IMR-90 (cell line): ENCODE measurements around the gene GPX4. TPM values are rescaled to one million over a fixed set of nuclear protein-coding genes. Genes with fewer than 3 reads are reported as not detected.

ENCODE experiments used
- ATAC-seq: fragments of 200-7000 bp; cut with Tn5 transposase; 2 replicates; pipeline ENCODE4 v1.9.1; 2020; ENCODE audit warnings: low read depth, mild to moderate bottlenecking, moderate library complexity
- BruUV-seq: library from RNA; stranded (reverse); fragments of 400-500 nt; replicated peaks from 2 replicates; lab custom pipeline; 2021; lab: Mats Ljungman, UMichigan
- CTCF ChIA-PET: fragments of 300-600 bp; formaldehyde crosslinking; extraction: SDS; loops from one replicate; lab custom pipeline; 2021; ENCODE audit warnings: antibody characterized with exemption; lab: Yijun Ruan, JAX
- POLR2A ChIA-PET: fragments of 300-600 bp; sonication (Branson Sonifier 250); formaldehyde crosslinking; loops from one replicate; lab custom pipeline; 2022; ENCODE audit warnings: antibody characterized with exemption; ENCODE audit not compliant: unreplicated experiment; lab: Charles Lee
- DNase-seq: peaks from one replicate; pipeline ENCODE4 v3.0.0; 2013
- H2AFZ ChIP-seq: replicated peaks from 2 replicates; pipeline ENCODE3; 2013; ENCODE audit warnings: low read length, mild to moderate bottlenecking; ENCODE audit not compliant: poor library complexity
- H2AK5ac ChIP-seq: 2 replicates; pipeline ENCODE4 v1.6.1; 2013; ENCODE audit warnings: low read depth, low read length, inconsistent platforms
- H2AK9ac ChIP-seq: replicated peaks from 2 replicates; pipeline ENCODE3; 2013; ENCODE audit warnings: mild to moderate bottlenecking, low read depth, low read length, moderate library complexity; ENCODE audit not compliant: poor library complexity
- H2BK120ac ChIP-seq: 2 replicates; pipeline ENCODE4 v1.6.1; 2013; ENCODE audit warnings: low read depth, low read length, inconsistent platforms
- H2BK15ac ChIP-seq: 3 replicates; pipeline ENCODE4 v1.6.1; 2013; ENCODE audit warnings: low read depth, low read length, inconsistent platforms
- H2BK20ac ChIP-seq: 2 replicates; pipeline ENCODE4 v1.6.1; 2013; ENCODE audit warnings: low read depth, mild to moderate bottlenecking, inconsistent platforms, low read length, moderate library complexity
- H2BK5ac ChIP-seq: 2 replicates; pipeline ENCODE4 v1.6.1; 2013; ENCODE audit warnings: mild to moderate bottlenecking, low read depth, low read length, inconsistent platforms; ENCODE audit not compliant: poor library complexity, severe bottlenecking
- H3K14ac ChIP-seq: replicated peaks from 2 replicates; pipeline ENCODE4 v1.6.1; 2013; ENCODE audit warnings: low read depth, low read length, inconsistent platforms
- H3K18ac ChIP-seq: 2 replicates; pipeline ENCODE4 v1.6.1; 2013; ENCODE audit warnings: low read depth, low read length, control low read depth
- H3K23ac ChIP-seq: 2 replicates; pipeline ENCODE4 v1.6.1; 2013; ENCODE audit warnings: low read depth, low read length, inconsistent platforms
- H3K27ac ChIP-seq: 2 replicates; pipeline ENCODE4 v1.5.1; 2013; ENCODE audit warnings: mild to moderate bottlenecking, control low read depth, low read length; ENCODE audit not compliant: insufficient read depth
- H3K27me3 ChIP-seq: 2 replicates; pipeline ENCODE4 v1.6.1; 2013; ENCODE audit warnings: low read length; ENCODE audit not compliant: control insufficient read depth, insufficient read depth
- H3K36me3 ChIP-seq: 2 replicates; pipeline ENCODE4 v1.6.1; 2013; ENCODE audit warnings: low read length, mixed read lengths; ENCODE audit not compliant: control insufficient read depth, insufficient read depth
- H3K4ac ChIP-seq: 2 replicates; pipeline ENCODE4 v1.6.1; 2013; ENCODE audit warnings: low read depth, low read length, inconsistent platforms
- H3K4me1 ChIP-seq: 2 replicates; pipeline ENCODE4 v1.6.1; 2013; ENCODE audit warnings: low read length, mixed read lengths; ENCODE audit not compliant: control insufficient read depth, insufficient read depth
- H3K4me2 ChIP-seq: 2 replicates; pipeline ENCODE4 v1.6.1; 2013; ENCODE audit warnings: low read depth, mild to moderate bottlenecking, control low read depth, low read length, moderate library complexity
- H3K4me3 ChIP-seq: 2 replicates; pipeline ENCODE4 v1.5.1; 2013; ENCODE audit warnings: low read depth, mild to moderate bottlenecking, control low read depth, low read length, moderate library complexity; ENCODE audit not compliant: insufficient read depth
- H3K56ac ChIP-seq: 2 replicates; pipeline ENCODE4 v1.6.1; 2013; ENCODE audit warnings: low read length, inconsistent platforms; ENCODE audit not compliant: insufficient read depth; ENCODE audit errors: extremely low read depth
- H3K79me1 ChIP-seq, 2 experiments: 2 replicates each; pipeline ENCODE4 v1.6.1; 2013; ENCODE audit warnings: low read length in 2 of 2, inconsistent platforms in 1 of 2, low read depth in 1 of 2
- H3K9ac ChIP-seq: 2 replicates; pipeline ENCODE4 v1.6.1; 2013; ENCODE audit warnings: low read depth, low read length, control low read depth
- H3K9me1 ChIP-seq: 2 replicates; pipeline ENCODE4 v1.6.1; 2013; ENCODE audit warnings: low read length, inconsistent platforms; ENCODE audit not compliant: insufficient read depth
- H3K9me3 ChIP-seq: 2 replicates; pipeline ENCODE4 v1.6.1; 2013; ENCODE audit warnings: low read length; ENCODE audit not compliant: control insufficient read depth, insufficient read depth
- H4K20me1 ChIP-seq: 2 replicates; pipeline ENCODE4 v1.6.1; 2013; ENCODE audit warnings: low read length, inconsistent platforms; ENCODE audit not compliant: insufficient read depth
- H4K5ac ChIP-seq: 2 replicates; pipeline ENCODE4 v1.6.1; 2013; ENCODE audit warnings: mild to moderate bottlenecking, low read depth, low read length, control low read depth
- H4K8ac ChIP-seq, 2 experiments: 2 replicates each; pipeline ENCODE4 v1.6.1; 2013; ENCODE audit warnings: low read depth in 2 of 2, low read length in 2 of 2, control low read depth in 1 of 2, inconsistent platforms in 1 of 2
- H4K91ac ChIP-seq: 2 replicates; pipeline ENCODE4 v1.6.1; 2013; ENCODE audit warnings: low read depth, low read length, inconsistent platforms; ENCODE audit not compliant: insufficient read depth
- CEBPB ChIP-seq: IDR thresholded peaks from 2 replicates; pipeline ENCODE4 v1.6.1; 2012; ENCODE audit warnings: low read depth, low read length, improper control_type of control experiment
- CHD1 ChIP-seq: IDR thresholded peaks from 2 replicates; pipeline ENCODE4 v1.6.1; 2012; ENCODE audit warnings: low read depth, low read length, improper control_type of control experiment
- CTCF ChIP-seq: conservative IDR thresholded peaks from 2 replicates; pipeline ENCODE4 v1.5.1; 2012; ENCODE audit warnings: mild to moderate bottlenecking, low read depth, low read length, improper control_type of control experiment
- ELK1 ChIP-seq: fragments of 150-350 bp; IDR thresholded peaks from 2 replicates; pipeline ENCODE4 v1.6.1; 2016; ENCODE audit warnings: low read depth, mild to moderate bottlenecking, low read length, moderate library complexity, borderline replicate concordance
- MAFK ChIP-seq: IDR thresholded peaks from 2 replicates; pipeline ENCODE4 v1.6.1; 2012; ENCODE audit warnings: low read depth, low read length, improper control_type of control experiment
- MAZ ChIP-seq: IDR thresholded peaks from 2 replicates; pipeline ENCODE4 v1.6.1; 2012; ENCODE audit warnings: low read depth, mild to moderate bottlenecking, low read length, improper control_type of control experiment, moderate library complexity, borderline replicate concordance
- MXI1 ChIP-seq: IDR thresholded peaks from 2 replicates; pipeline ENCODE4 v1.6.1; 2012; ENCODE audit warnings: low read depth, mild to moderate bottlenecking, low read length, moderate library complexity, borderline replicate concordance
- NFE2L2 ChIP-seq: fragments of 150-350 bp; IDR thresholded peaks from 2 replicates; pipeline ENCODE4 v1.6.1; 2016; ENCODE audit warnings: low read depth, mild to moderate bottlenecking, low read length
- POLR2A ChIP-seq: IDR thresholded peaks from 2 replicates; pipeline ENCODE4 v1.6.1; 2012; ENCODE audit warnings: mild to moderate bottlenecking, low read depth, low read length
- RCOR1 ChIP-seq: IDR thresholded peaks from 2 replicates; pipeline ENCODE4 v1.6.1; 2012; ENCODE audit warnings: mild to moderate bottlenecking, low read length, improper control_type of control experiment; ENCODE audit not compliant: insufficient replicate concordance
- RFX5 ChIP-seq: IDR thresholded peaks from 2 replicates; pipeline ENCODE4 v1.8.0; 2012; ENCODE audit warnings: low read depth, mild to moderate bottlenecking, low read length, moderate library complexity
- SMC3 ChIP-seq: fragments of 150-350 bp; IDR thresholded peaks from 2 replicates; pipeline ENCODE4 v1.6.1; 2016; ENCODE audit warnings: low read depth, mild to moderate bottlenecking, antibody characterized with exemption, low read length, moderate library complexity
- USF2 ChIP-seq: fragments of 150-350 bp; IDR thresholded peaks from 2 replicates; pipeline ENCODE4 v1.6.1; 2017; ENCODE audit warnings: mild to moderate bottlenecking, antibody characterized with exemption, low read length, low read depth
- WGBS, 2 experiments: methylation state at CpG; one replicate each; pipeline versions ENCODE4 v1.1.5 to v1.1.7; 2013; ENCODE audit warnings: missing lambda C conversion rate in 2 of 2; ENCODE audit not compliant: insufficient read length in 1 of 2; ENCODE audit errors: extremely low coverage in 2 of 2; 5-methylcytosine and 5-hydroxymethylcytosine counted together
- dilution Hi-C: fragments of 300-500 bp; cut with HindIII; formaldehyde crosslinking; loops from one replicate; pipeline ENCODE4 v1.14.3; 2018; ENCODE audit warnings: low sequenced_read_pairs; ENCODE audit not compliant: unreplicated experiment
- in situ Hi-C: fragments of 300-500 bp; cut with MboI; formaldehyde crosslinking; loops from 3 replicates; pipeline ENCODE4 v1.14.3; 2019; ENCODE audit warnings: low sequenced_read_pairs, inconsistent platforms, mixed read lengths
- intact Hi-C: fragments of 100-400 bp; cut with micrococcal nuclease; formaldehyde crosslinking; loops from 2 replicates; pipeline ENCODE4 v1.10.0; 2022
- polyA plus RNA-seq, 3 experiments: library from polyadenylated mRNA; depleted of rRNA; stranded (reverse); fragments of >200 nt; gene quantifications; 2 replicates each; pipeline ENCODE4 v1.2.3, GENCODE V29; 2012; ENCODE audit warnings: low replicate concordance in 1 of 3
- total RNA-seq: library from RNA; depleted of rRNA; stranded (reverse); fragments of >200 nt; gene quantifications from 2 replicates; pipeline ENCODE4 v1.2.3, GENCODE V29; 2012

GPX4 gene
- total and polyA plus RNA-seq, 2 of the 4 experiments (the other 2 are of a cell fraction) = 357 to 1,083 TPM

- Histone ChIP-seq H4K91ac (no peak overlapping the region), H2BK5ac (no peak overlapping the region), H3K14ac (no peak overlapping the region), H3K4me3 (no peak overlapping the region), H3K4ac (no peak overlapping the region), H3K27me3 (peaks cover 45% of the 10 kb centered on the region), H4K5ac (no peak overlapping the region), H2AK5ac (no peak overlapping the region), H3K56ac (no peak overlapping the region), H3K9me1 (no peaks in the 10 kb centered on the region), H4K20me1 (peaks cover 6% of the 10 kb centered on the region; the same call in 1 of the 2 replicates), H2AFZ (no peak overlapping the region), H3K36me3 (no peaks in the 10 kb centered on the region), H3K9me3 (no peaks in the 10 kb centered on the region), H3K23ac (no peak overlapping the region), H3K4me2 (no peak overlapping the region), H2BK15ac (no peak overlapping the region), H2AK9ac (no peak overlapping the region), H2BK20ac (no peak overlapping the region), H3K27ac (no peak overlapping the region), H3K18ac (no peak overlapping the region), H4K8ac (no peak overlapping the region), H3K9ac (no peak overlapping the region), H2BK120ac (no peak overlapping the region), H3K4me1 (peaks cover 3% of the 10 kb centered on the region; the same call in 1 of the 2 replicates), H3K79me1 (no peaks in the 10 kb centered on the region)
- 79% methylated on average over 19 of the region's 45 CpGs; no CpG with 5 or more reads in 1 of the 2 experiments for WGBS, 2 experiments
- intact Hi-C loops (no loop called here), in situ Hi-C loops (no loop called here), dilution Hi-C loops (no loop called here)
- ATAC-seq (no peak), DNase-seq (no peak)
- POLR2A ChIA-PET = no interaction called here
- CTCF ChIA-PET = no interaction called here
- no TSS peak for BruUV-seq
- no peak for TF ChIP-seq MXI1
- no peak for TF ChIP-seq RFX5
- TF ChIP-seq POLR2A = no peak
- TF ChIP-seq MAFK = no peak
- TF ChIP-seq SMC3 = no peak
- TF ChIP-seq ELK1 = no peak
- TF ChIP-seq NFE2L2 = no peak
- no peak for TF ChIP-seq CHD1
- TF ChIP-seq MAZ = no peak
- TF ChIP-seq CEBPB = no peak
- no peak for TF ChIP-seq RCOR1
- no peak for TF ChIP-seq USF2
- no peak for TF ChIP-seq CTCF
These were observed 35.5 kb upstream of the GPX4 start for GRCh38 chr19:1068009-1069001.
